RWPE2 (cell line): Measurements from ENCODE around the gene VPS16.

ENCODE experiments used
- ATAC-seq: fragments of 200-7000 bp; cut with Tn5 transposase; 3 replicates; pipeline ENCODE4 v1.9.1; 2021; ENCODE audit warnings: low read depth
- DNase-seq: peaks from one replicate; pipeline ENCODE4 v3.0.0-alpha.2; 2020; ENCODE audit warnings: low spot score
- H3K27ac ChIP-seq: fragments of 450-650 bp; 2 replicates; pipeline ENCODE4 v1.5.1; 2017; ENCODE audit warnings: mild to moderate bottlenecking; ENCODE audit not compliant: poor library complexity, severe bottlenecking
- H3K27me3 ChIP-seq: fragments of 250-450 bp; sonication (Bioruptor Pico); 2 replicates; pipeline ENCODE4 v1.5.1; 2021; ENCODE audit warnings: mild to moderate bottlenecking, moderate library complexity; ENCODE audit not compliant: insufficient read depth, poor library complexity, severe bottlenecking
- H3K36me3 ChIP-seq: fragments of 250-450 bp; sonication (Bioruptor Pico); 2 replicates; pipeline ENCODE4 v1.5.1; 2020; ENCODE audit warnings: low read depth, mild to moderate bottlenecking, moderate library complexity
- H3K4me1 ChIP-seq: fragments of 250-450 bp; sonication (Bioruptor Pico); 2 replicates; pipeline ENCODE4 v1.5.1; 2021; ENCODE audit warnings: mild to moderate bottlenecking, moderate library complexity; ENCODE audit not compliant: insufficient read depth, poor library complexity, severe bottlenecking
- H3K4me3 ChIP-seq: fragments of 250-450 bp; sonication (Bioruptor Pico); 2 replicates; pipeline ENCODE4 v1.5.1; 2021; ENCODE audit warnings: mild to moderate bottlenecking, moderate library complexity; ENCODE audit not compliant: severe bottlenecking
- H3K9me3 ChIP-seq: fragments of 250-450 bp; sonication (Bioruptor Pico); 2 replicates; pipeline ENCODE4 v1.5.1; 2021; ENCODE audit warnings: mild to moderate bottlenecking, moderate library complexity; ENCODE audit not compliant: severe bottlenecking
- CTCF ChIP-seq: fragments of 450-650 bp; IDR thresholded peaks from one replicate; pipeline ENCODE4 v1.5.1; 2017; ENCODE audit warnings: mild to moderate bottlenecking, moderate library complexity; ENCODE audit not compliant: poor library complexity, severe bottlenecking

Gene VPS16

DNA sequence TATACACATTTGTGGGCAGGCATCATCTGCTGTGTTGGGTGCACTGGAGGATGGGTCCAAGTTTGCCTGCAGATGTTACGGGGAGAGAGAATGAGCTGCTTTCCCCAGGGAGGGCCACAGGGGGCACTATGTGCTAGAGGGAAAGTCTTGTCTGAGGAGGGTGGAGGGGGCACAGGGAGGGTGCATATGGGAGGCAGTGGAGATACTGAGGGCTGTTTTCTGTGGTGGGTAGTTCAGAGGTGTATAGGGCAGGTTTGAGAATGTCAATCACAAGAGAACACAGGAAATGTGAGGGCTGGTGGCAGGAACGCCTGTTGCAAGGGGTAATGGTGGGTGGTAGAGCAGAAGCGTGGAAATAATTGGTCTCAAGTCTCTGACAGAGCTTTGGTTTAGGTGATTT lies 25.1 kb downstream of the VPS16 start:
- H3K9me3 ChIP-seq = no peaks in the 10 kb centered on the region
- H3K27me3 ChIP-seq = no peaks in the 10 kb centered on the region
- no peak overlapping the region for H3K4me3 ChIP-seq
- no peak for ATAC-seq
- peaks cover 11% of the 10 kb centered on the region; the same call in 1 of the 2 replicates for H3K36me3 ChIP-seq
- no peak for TF ChIP-seq CTCF
- no peak for DNase-seq
- no peak overlapping the region for H3K27ac ChIP-seq
- peaks cover 3% of the 10 kb centered on the region for H3K4me1 ChIP-seq

DNA sequence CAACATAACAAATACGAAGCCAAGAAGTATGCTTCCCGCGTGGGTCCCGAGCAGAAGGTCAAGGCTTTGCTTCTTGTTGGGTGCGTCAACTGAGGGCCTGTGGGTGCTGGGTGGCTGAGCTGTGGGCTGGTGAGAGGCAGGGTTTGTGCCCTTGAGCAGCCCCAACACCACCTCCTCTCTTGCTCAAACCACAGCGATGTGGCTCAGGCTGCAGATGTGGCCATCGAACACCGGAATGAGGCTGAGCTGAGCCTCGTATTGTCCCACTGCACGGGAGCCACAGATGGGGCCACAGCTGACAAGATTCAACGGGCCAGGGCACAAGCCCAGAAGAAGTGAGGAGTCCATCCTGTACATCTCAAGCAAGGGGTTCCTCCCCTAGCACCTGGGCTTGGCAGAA lies 25.7 kb downstream of the VPS16 start:
- no peaks in the 10 kb centered on the region for H3K9me3 ChIP-seq
- no peak overlapping the region for H3K27ac ChIP-seq
- no peaks in the 10 kb centered on the region for H3K27me3 ChIP-seq
- peaks cover 6% of the 10 kb centered on the region; the same call in 1 of the 2 replicates for H3K36me3 ChIP-seq
- ATAC-seq = no peak
- DNase-seq = no peak
- no peak overlapping the region for H3K4me3 ChIP-seq
- TF ChIP-seq CTCF = no peak
- H3K4me1 ChIP-seq = peaks cover 7% of the 10 kb centered on the region

DNA sequence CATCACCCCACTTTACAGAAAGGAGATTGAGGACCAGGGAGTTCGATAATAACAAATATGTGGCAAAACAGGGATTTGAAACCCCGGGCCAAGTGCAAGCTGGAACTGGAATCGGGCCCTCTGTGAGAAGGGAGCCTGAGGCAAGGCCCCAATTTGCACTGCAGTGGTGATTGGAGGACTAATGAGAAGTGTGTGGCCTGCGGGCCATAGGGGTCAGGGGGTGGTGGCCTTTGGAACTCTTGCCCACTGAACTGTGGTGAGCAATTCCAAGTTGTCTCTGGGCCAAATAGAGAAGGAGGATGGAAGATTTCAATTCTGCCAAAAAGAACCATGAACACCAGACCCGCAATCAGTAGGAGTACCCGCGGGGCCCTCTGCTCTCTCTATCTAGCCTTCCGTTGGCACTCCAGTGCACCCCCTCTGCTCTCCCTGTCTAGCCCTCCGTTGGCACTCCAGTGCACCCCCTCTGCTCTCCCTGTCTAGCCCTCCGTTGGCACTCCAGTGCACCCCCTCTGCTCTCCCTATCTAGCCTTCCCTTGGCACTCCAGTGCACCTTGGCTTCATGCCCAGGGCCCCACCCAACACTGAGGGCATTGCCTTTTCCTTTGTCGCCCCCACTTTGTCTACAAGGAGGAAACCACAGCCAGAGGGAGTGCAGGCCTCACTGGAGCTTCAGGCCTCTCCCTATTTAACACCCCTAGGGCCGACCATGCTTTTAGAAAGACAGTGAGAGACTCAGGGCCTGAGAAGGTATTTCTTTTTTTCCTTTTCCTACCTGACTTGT lies 26.7 kb downstream of the VPS16 start:
- TF ChIP-seq CTCF = no peak
- Histone ChIP-seq H3K9me3 (no peaks in the 10 kb centered on the region), H3K4me1 (peaks cover 7% of the 10 kb centered on the region), H3K4me3 (no peak overlapping the region), H3K36me3 (no peaks in the 10 kb centered on the region), H3K27me3 (no peaks in the 10 kb centered on the region), H3K27ac (no peak overlapping the region)
- no peak for ATAC-seq
- DNase-seq = no peak

- H3K4me3 ChIP-seq = no peak overlapping the region
- DNase-seq = no peak
- H3K9me3 ChIP-seq = no peaks in the 10 kb centered on the region
- peaks cover 7% of the 10 kb centered on the region for H3K4me1 ChIP-seq
- H3K27ac ChIP-seq = no peak overlapping the region
- no peak for ATAC-seq
- TF ChIP-seq CTCF = no peak
- no peaks in the 10 kb centered on the region for H3K36me3 ChIP-seq
- no peaks in the 10 kb centered on the region for H3K27me3 ChIP-seq
These were observed 28.8 kb downstream of the VPS16 start for GRCh38 chr20:2869381-2869780.

GRCh38 chr20:2871111-2871465 lies 30.5 kb downstream of the VPS16 start:
- H3K9me3 ChIP-seq = no peaks in the 10 kb centered on the region
- H3K4me1 ChIP-seq = peaks cover 7% of the 10 kb centered on the region
- peak overlapping the region; percentile 1 for H3K27ac ChIP-seq
- H3K4me3 ChIP-seq = no peak overlapping the region
- H3K36me3 ChIP-seq = no peaks in the 10 kb centered on the region
- no peaks in the 10 kb centered on the region for H3K27me3 ChIP-seq
- TF ChIP-seq CTCF = no peak
- DNase-seq (no peak), ATAC-seq (no peak)
